ENCODE results near the gene EXOC2. TPM values are rescaled to one million over a fixed set of nuclear protein-coding genes. Genes with fewer than 3 reads are reported as not detected.

The EXOC2 gene
- total RNA-seq, 2 donors from 2014 or later = 28.1 to 35.0 TPM

DNA sequence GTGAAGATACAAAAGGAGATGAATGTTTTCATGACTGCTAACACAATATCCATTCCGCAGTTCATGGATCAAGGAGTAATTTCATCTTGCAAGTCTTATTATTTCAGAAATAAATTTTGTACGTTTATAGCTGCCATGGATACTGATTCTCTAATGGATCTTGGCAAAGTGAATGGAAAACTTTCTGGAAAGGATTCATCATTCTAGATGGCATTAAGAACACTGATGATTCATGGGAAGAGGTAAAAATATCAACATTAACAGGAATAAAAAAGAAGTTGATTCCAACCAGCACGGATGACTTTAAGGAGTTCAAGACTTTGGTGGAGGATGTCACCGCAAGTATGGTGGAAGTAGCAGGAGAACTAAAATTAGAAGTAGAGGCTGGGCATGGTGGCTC is 38.8 kb downstream of the EXOC2 start:
- H3K27me3 Mint-ChIP-seq (ENCODE audit: insufficient read depth) = no peaks in the 10 kb centered on the region
- Histone ChIP-seq H3K27ac (ENCODE audit: low read depth, low read length) (no peak overlapping the region), H3K4me3 (ENCODE audit: low read length) (no peak overlapping the region), H3K27me3 (ENCODE audit: control insufficient read depth, insufficient read depth, low read length, poor library complexity, severe bottlenecking) (no peaks in the 10 kb centered on the region), H3K9me3 (ENCODE audit: control insufficient read depth, low read length) (no peaks in the 10 kb centered on the region), H3K4me1 (ENCODE audit: control insufficient read depth, insufficient read depth, low read length) (peaks cover under 1% of the 10 kb centered on the region), H3K36me3 (ENCODE audit: control insufficient read depth, insufficient read depth, low read length) (peaks cover 10% of the 10 kb centered on the region), H3K9ac (ENCODE audit: extremely low read depth, low read length, poor library complexity, severe bottlenecking) (no peak overlapping the region)
- peaks cover 3% of the 10 kb centered on the region for H3K4me1 Mint-ChIP-seq
- no peak for DNase-seq
- H3K27ac Mint-ChIP-seq = no peak overlapping the region
- TF ChIP-seq, protein P1, sequence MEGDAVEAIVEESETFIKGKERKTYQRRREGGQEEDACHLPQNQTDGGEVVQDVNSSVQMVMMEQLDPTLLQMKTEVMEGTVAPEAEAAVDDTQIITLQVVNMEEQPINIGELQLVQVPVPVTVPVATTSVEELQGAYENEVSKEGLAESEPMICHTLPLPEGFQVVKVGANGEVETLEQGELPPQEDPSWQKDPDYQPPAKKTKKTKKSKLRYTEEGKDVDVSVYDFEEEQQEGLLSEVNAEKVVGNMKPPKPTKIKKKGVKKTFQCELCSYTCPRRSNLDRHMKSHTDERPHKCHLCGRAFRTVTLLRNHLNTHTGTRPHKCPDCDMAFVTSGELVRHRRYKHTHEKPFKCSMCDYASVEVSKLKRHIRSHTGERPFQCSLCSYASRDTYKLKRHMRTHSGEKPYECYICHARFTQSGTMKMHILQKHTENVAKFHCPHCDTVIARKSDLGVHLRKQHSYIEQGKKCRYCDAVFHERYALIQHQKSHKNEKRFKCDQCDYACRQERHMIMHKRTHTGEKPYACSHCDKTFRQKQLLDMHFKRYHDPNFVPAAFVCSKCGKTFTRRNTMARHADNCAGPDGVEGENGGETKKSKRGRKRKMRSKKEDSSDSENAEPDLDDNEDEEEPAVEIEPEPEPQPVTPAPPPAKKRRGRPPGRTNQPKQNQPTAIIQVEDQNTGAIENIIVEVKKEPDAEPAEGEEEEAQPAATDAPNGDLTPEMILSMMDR (conservative IDR thresholded peaks at IDR 0.05) = no peak
- no peak overlapping the region for H3K4me3 Mint-ChIP-seq
- H3K9me3 Mint-ChIP-seq = no peaks in the 10 kb centered on the region
- 94 to 100% methylated on average over 3 to 4 of the region's 4 CpGs for WGBS, 2 experiments (ENCODE audit: insufficient coverage in 1 of 2, insufficient read length in 1 of 2)
- peaks cover 15% of the 10 kb centered on the region for H3K36me3 Mint-ChIP-seq (ENCODE audit: low read depth)

DNA sequence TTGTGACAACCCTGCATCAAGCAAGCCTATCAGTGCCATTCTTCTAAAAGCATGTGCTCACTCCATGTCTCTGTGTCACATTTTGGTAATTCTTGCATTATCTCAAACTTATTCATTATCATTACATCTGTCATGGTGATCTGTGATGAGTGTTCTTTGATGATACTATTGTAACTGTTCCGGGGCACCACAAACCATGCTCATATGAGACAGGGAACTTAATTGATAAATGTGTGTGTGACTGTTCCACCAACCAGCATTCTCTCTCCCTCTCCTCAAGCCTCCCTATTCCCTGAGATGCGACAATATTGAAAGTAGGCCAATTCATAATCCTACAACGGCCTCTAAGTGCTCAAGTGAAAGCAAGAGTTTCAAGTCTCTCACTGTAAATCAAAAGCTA is 40.1 kb downstream of the EXOC2 start:
- Histone ChIP-seq H3K4me3 (ENCODE audit: low read length) (no peak overlapping the region), H3K36me3 (ENCODE audit: control insufficient read depth, insufficient read depth, low read length) (peaks cover 10% of the 10 kb centered on the region), H3K9ac (ENCODE audit: extremely low read depth, low read length, poor library complexity, severe bottlenecking) (no peak overlapping the region), H3K27ac (ENCODE audit: low read depth, low read length) (no peak overlapping the region), H3K4me1 (ENCODE audit: control insufficient read depth, insufficient read depth, low read length) (no peaks in the 10 kb centered on the region), H3K9me3 (ENCODE audit: control insufficient read depth, low read length) (no peaks in the 10 kb centered on the region), H3K27me3 (ENCODE audit: control insufficient read depth, insufficient read depth, low read length, poor library complexity, severe bottlenecking) (no peaks in the 10 kb centered on the region)
- Mint-ChIP-seq H3K27ac (no peak overlapping the region), H3K27me3 (ENCODE audit: insufficient read depth) (no peaks in the 10 kb centered on the region), H3K9me3 (no peaks in the 10 kb centered on the region), H3K36me3 (ENCODE audit: low read depth) (peaks cover 15% of the 10 kb centered on the region), H3K4me1 (no peaks in the 10 kb centered on the region), H3K4me3 (no peak overlapping the region)
- TF ChIP-seq, protein P1 (conservative IDR thresholded peaks at IDR 0.05) = no peak
- 97 to 100% methylated on average over 2 to 3 of the region's 3 CpGs for WGBS, 2 experiments (ENCODE audit: insufficient coverage in 1 of 2, insufficient read length in 1 of 2)
- DNase-seq = no peak

DNA sequence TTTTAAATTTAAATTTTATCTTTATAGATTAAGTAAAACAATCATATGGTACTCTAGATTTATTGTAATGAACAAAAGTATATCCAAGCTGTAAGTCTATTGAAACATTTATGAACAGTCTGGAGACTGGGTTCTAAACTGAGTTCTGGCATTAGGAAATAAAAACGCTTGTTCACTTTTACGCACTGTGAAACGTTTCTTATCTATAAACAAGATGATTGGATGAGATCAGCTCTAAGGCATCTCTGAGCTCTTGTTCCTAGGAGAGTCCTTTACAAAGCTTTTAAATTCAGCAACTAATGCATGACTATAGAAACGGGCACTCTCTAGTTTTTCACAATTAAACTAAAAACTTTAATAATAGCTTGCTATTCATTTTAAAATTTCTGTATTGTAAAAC is 42.8 kb downstream of the EXOC2 start:
- no peak overlapping the region for H3K27ac Mint-ChIP-seq
- Histone ChIP-seq H3K4me1 (ENCODE audit: control insufficient read depth, insufficient read depth, low read length) (no peaks in the 10 kb centered on the region), H3K4me3 (ENCODE audit: low read length) (no peak overlapping the region), H3K36me3 (ENCODE audit: control insufficient read depth, insufficient read depth, low read length) (no peaks in the 10 kb centered on the region), H3K9me3 (ENCODE audit: control insufficient read depth, low read length) (no peaks in the 10 kb centered on the region), H3K27ac (ENCODE audit: low read depth, low read length) (no peak overlapping the region), H3K9ac (ENCODE audit: extremely low read depth, low read length, poor library complexity, severe bottlenecking) (no peak overlapping the region), H3K27me3 (ENCODE audit: control insufficient read depth, insufficient read depth, low read length, poor library complexity, severe bottlenecking) (no peaks in the 10 kb centered on the region)
- WGBS, 2 experiments (ENCODE audit: insufficient coverage in 1 of 2, insufficient read length in 1 of 2) = 50 to 75% methylated on average over 3 to 4 of the region's 4 CpGs
- TF ChIP-seq, protein P1 (conservative IDR thresholded peaks at IDR 0.05) = no peak
- peaks cover 6% of the 10 kb centered on the region for H3K36me3 Mint-ChIP-seq (ENCODE audit: low read depth)
- no peaks in the 10 kb centered on the region for H3K9me3 Mint-ChIP-seq
- no peak for DNase-seq
- H3K27me3 Mint-ChIP-seq (ENCODE audit: insufficient read depth) = no peaks in the 10 kb centered on the region
- H3K4me1 Mint-ChIP-seq = no peaks in the 10 kb centered on the region
- H3K4me3 Mint-ChIP-seq = no peak overlapping the region

Data from endodermal cell (in vitro differentiated cells).